Neural progenitor cell (in vitro differentiated cells): Measurements from ENCODE around the gene SPAAR.

Experiments
- EZH2 ChIP-seq: fragments of 200-600 bp; sonication (generic); IDR thresholded peaks from 2 replicates; pipeline ENCODE4 v1.6.1; 2017; ENCODE audit warnings: antibody characterized with exemption, mild to moderate bottlenecking, moderate library complexity
- TF ChIP-seq, protein P1 (sequence below): fragments of 200-600 bp; sonication (generic); IDR thresholded peaks from 2 replicates; pipeline ENCODE4 v1.5.1; 2017; ENCODE audit warnings: antibody characterized with exemption, mild to moderate bottlenecking

DNA sequence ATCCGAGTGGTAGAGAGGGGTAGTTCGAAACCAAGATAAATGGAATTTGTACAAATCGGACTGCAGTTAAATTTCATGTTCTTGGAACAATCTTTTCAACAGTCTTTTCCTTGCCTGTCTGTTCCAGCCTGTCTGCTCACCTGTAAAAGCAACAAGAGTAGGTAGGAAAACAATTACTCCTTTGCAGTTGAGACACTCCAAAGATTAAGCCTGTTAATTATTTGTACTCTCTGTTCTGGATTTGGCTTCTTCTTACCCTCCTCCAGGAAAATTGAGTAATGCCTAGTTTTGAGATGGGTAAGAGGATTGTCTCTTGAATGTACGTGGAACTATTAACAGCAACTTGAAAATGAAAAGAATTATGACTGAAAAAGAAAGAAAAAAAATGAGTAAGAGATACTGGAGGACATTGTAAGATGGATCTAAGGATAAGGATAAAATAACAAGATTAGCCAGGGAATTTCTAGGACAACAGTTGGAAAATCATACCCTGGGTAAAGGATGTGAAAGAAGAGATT lies 24.3 kb downstream of the SPAAR start:
- TF ChIP-seq, protein P1, sequence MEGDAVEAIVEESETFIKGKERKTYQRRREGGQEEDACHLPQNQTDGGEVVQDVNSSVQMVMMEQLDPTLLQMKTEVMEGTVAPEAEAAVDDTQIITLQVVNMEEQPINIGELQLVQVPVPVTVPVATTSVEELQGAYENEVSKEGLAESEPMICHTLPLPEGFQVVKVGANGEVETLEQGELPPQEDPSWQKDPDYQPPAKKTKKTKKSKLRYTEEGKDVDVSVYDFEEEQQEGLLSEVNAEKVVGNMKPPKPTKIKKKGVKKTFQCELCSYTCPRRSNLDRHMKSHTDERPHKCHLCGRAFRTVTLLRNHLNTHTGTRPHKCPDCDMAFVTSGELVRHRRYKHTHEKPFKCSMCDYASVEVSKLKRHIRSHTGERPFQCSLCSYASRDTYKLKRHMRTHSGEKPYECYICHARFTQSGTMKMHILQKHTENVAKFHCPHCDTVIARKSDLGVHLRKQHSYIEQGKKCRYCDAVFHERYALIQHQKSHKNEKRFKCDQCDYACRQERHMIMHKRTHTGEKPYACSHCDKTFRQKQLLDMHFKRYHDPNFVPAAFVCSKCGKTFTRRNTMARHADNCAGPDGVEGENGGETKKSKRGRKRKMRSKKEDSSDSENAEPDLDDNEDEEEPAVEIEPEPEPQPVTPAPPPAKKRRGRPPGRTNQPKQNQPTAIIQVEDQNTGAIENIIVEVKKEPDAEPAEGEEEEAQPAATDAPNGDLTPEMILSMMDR = no peak
- TF ChIP-seq EZH2 = no peak
